HEK293 (cell line): ENCODE measurements around the gene TRPC4AP.

Experiments
- CTCF ChIA-PET: fragments of 350-600 bp; formaldehyde crosslinking; extraction: SDS; loops from one replicate; lab custom pipeline; 2021; ENCODE audit warnings: antibody characterized with exemption; lab: Yijun Ruan, JAX
- POLR2A ChIA-PET: fragments of 300-600 bp; formaldehyde crosslinking; extraction: SDS; loops from one replicate; lab custom pipeline; 2020; ENCODE audit warnings: antibody characterized with exemption, inconsistent platforms; lab: Yijun Ruan, JAX
- H3K27ac ChIP-seq: fragments of 200-500 bp; sonication (Bioruptor generic); 2 replicates; pipeline ENCODE4 v1.5.1; 2014; ENCODE audit warnings: low read depth, low read length, control low read depth, inconsistent platforms; ENCODE audit errors: extremely low read depth
- H3K36me3 ChIP-seq, 2 experiments: fragments of 200-500 bp in 1 of 2; sonication (Bioruptor generic) in 1 of 2; 1 replicate in 1 of 2; 2 replicates in 1 of 2; pipeline ENCODE4 v1.5.1; 2014 to 2017; ENCODE audit warnings: inconsistent platforms in 2 of 2, low read length in 2 of 2; ENCODE audit not compliant: control insufficient read depth in 2 of 2, insufficient read depth in 1 of 2
- H3K4me1 ChIP-seq: fragments of 200-500 bp; sonication (Bioruptor generic); 2 replicates; pipeline ENCODE4 v1.5.1; 2014; ENCODE audit warnings: mild to moderate bottlenecking, low read length, inconsistent platforms; ENCODE audit not compliant: control insufficient read depth, insufficient read depth
- H3K4me3 ChIP-seq: 2 replicates; pipeline ENCODE4 v1.5.1; 2011; ENCODE audit warnings: low read depth, mild to moderate bottlenecking, control low read depth, low read length, moderate library complexity
- H3K9me3 ChIP-seq: fragments of 200-500 bp; sonication (Bioruptor generic); 2 replicates; pipeline ENCODE4 v1.5.1; 2014; ENCODE audit warnings: low read depth, low read length, inconsistent platforms; ENCODE audit not compliant: control insufficient read depth, insufficient read depth
- KLF16 ChIP-seq: fragments of 450-650 bp; formaldehyde crosslinking; IDR thresholded peaks from 2 replicates; pipeline ENCODE4 v1.5.1; 2017; ENCODE audit warnings: missing biosample characterization, missing genetic modification characterization
- KLF9 ChIP-seq: fragments of 450-650 bp; formaldehyde crosslinking; IDR thresholded peaks from 2 replicates; pipeline ENCODE4 v1.5.1; 2016; ENCODE audit warnings: missing biosample characterization, missing genetic modification characterization, low read depth
- PRDM2 ChIP-seq: fragments of 450-650 bp; formaldehyde crosslinking; IDR thresholded peaks from 2 replicates; pipeline ENCODE4 v1.5.1; 2016; ENCODE audit warnings: missing biosample characterization, missing genetic modification characterization, borderline replicate concordance
- TCF7L2 ChIP-seq: IDR thresholded peaks from 2 replicates; pipeline ENCODE4 v1.6.1; 2011; ENCODE audit warnings: low read depth, mild to moderate bottlenecking, inconsistent platforms, low read length, moderate library complexity, borderline replicate concordance
- ZNF138 ChIP-seq: fragments of 450-650 bp; formaldehyde crosslinking; IDR thresholded peaks from 2 replicates; pipeline ENCODE4 v1.5.1; 2016; ENCODE audit warnings: missing biosample characterization, missing genetic modification characterization, borderline replicate concordance
- ZNF140 ChIP-seq: fragments of 450-650 bp; formaldehyde crosslinking; IDR thresholded peaks from 2 replicates; pipeline ENCODE4 v1.5.1; 2016; ENCODE audit warnings: missing biosample characterization, missing genetic modification characterization
- ZNF175 ChIP-seq: fragments of 450-650 bp; formaldehyde crosslinking; IDR thresholded peaks from 2 replicates; pipeline ENCODE4 v1.5.1; 2016; ENCODE audit warnings: missing biosample characterization, missing genetic modification characterization
- ZNF214 ChIP-seq: fragments of 450-650 bp; formaldehyde crosslinking; IDR thresholded peaks from 2 replicates; pipeline ENCODE4 v1.5.1; 2017; ENCODE audit warnings: missing biosample characterization, mild to moderate bottlenecking, missing genetic modification characterization, borderline replicate concordance
- ZNF341 ChIP-seq: fragments of 450-650 bp; formaldehyde crosslinking; IDR thresholded peaks from 2 replicates; pipeline ENCODE4; 2016; ENCODE audit warnings: low read depth, missing biosample characterization, missing genetic modification characterization
- ZNF530 ChIP-seq: fragments of 450-650 bp; formaldehyde crosslinking; IDR thresholded peaks from 2 replicates; pipeline ENCODE4 v1.5.1; 2016; ENCODE audit warnings: low read depth, missing biosample characterization, missing genetic modification characterization
- ZNF600 ChIP-seq: fragments of 450-650 bp; formaldehyde crosslinking; IDR thresholded peaks from 2 replicates; pipeline ENCODE4 v1.5.1; 2016; ENCODE audit warnings: missing biosample characterization, missing genetic modification characterization
- ZNF76 ChIP-seq: fragments of 450-650 bp; formaldehyde crosslinking; IDR thresholded peaks from 2 replicates; pipeline ENCODE4; 2016; ENCODE audit warnings: low read depth, missing biosample characterization, missing genetic modification characterization, borderline replicate concordance
- ZNF785 ChIP-seq: fragments of 450-650 bp; formaldehyde crosslinking; IDR thresholded peaks from 2 replicates; pipeline ENCODE4 v1.5.1; 2016; ENCODE audit warnings: missing biosample characterization, missing genetic modification characterization
- ZSCAN16 ChIP-seq: fragments of 450-650 bp; formaldehyde crosslinking; IDR thresholded peaks from 2 replicates; pipeline ENCODE4 v1.5.1; 2016; ENCODE audit warnings: missing biosample characterization, missing genetic modification characterization
- ZSCAN5A ChIP-seq: fragments of 450-650 bp; formaldehyde crosslinking; IDR thresholded peaks from 2 replicates; pipeline ENCODE4 v1.5.1; 2016; ENCODE audit warnings: missing biosample characterization, missing genetic modification characterization
- TF ChIP-seq, protein P1 (sequence below): fragments of 450-650 bp; formaldehyde crosslinking; IDR thresholded peaks from 2 replicates; pipeline ENCODE4 v1.5.1; 2016; ENCODE audit warnings: missing biosample characterization, missing genetic modification characterization

Gene TRPC4AP

DNA sequence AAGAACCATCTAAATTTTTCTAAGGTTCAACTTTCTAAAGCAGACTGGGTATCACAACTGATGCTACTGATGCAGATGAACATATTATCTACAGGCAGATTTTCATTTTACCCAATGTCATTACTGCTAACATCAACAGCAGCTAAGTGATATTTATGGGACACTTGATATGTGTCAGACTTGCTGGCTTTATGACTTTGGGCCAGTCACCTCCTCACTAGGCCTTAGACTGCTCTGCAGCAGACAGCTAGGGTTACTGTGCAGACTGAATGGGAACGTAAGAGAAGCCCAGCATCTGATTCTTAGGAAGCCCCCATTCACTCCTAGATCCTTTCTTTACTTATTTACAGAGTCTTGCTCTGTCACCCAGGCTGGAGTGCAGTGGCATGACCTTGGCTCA, 70.8 kb downstream of the TRPC4AP start (continued):
- TF ChIP-seq ZSCAN5A (tag by site-specific recombination) (no peak), ZNF530 (tag by site-specific recombination) (no peak), KLF9 (tag by site-specific recombination) (no peak), ZNF785 (tag by site-specific recombination) (no peak), ZSCAN16 (no peak), ZNF76 (tag by site-specific recombination) (no peak), PRDM2 (no peak), TCF7L2 (no peak), ZNF600 (no peak), ZNF175 (no peak), ZNF214 (tag by site-specific recombination) (no peak), ZNF341 (tag by site-specific recombination) (no peak)
- TF ChIP-seq, protein P1, sequence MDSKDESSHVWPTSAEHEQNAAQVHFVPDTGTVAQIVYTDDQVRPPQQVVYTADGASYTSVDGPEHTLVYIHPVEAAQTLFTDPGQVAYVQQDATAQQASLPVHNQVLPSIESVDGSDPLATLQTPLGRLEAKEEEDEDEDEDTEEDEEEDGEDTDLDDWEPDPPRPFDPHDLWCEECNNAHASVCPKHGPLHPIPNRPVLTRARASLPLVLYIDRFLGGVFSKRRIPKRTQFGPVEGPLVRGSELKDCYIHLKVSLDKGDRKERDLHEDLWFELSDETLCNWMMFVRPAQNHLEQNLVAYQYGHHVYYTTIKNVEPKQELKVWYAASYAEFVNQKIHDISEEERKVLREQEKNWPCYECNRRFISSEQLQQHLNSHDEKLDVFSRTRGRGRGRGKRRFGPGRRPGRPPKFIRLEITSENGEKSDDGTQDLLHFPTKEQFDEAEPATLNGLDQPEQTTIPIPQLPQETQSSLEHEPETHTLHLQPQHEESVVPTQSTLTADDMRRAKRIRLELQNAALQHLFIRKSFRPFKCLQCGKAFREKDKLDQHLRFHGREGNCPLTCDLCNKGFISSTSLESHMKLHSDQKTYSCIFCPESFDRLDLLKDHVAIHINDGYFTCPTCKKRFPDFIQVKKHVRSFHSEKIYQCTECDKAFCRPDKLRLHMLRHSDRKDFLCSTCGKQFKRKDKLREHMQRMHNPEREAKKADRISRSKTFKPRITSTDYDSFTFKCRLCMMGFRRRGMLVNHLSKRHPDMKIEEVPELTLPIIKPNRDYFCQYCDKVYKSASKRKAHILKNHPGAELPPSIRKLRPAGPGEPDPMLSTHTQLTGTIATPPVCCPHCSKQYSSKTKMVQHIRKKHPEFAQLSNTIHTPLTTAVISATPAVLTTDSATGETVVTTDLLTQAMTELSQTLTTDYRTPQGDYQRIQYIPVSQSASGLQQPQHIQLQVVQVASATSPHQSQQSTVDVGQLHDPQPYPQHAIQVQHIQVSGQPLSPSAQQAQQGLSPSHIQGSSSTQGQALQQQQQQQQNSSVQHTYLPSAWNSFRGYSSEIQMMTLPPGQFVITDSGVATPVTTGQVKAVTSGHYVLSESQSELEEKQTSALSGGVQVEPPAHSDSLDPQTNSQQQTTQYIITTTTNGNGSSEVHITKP (tag by site-specific recombination): no peak

- ChIA-PET POLR2A (no interaction called here), CTCF (no interaction called here)
- Histone ChIP-seq H3K4me1 (no peaks in the 10 kb centered on the region), H3K27ac (no peak overlapping the region), H3K9me3 (no peaks in the 10 kb centered on the region), H3K4me3 (no peak overlapping the region), H3K36me3 (peaks cover 0 to 76% of the 10 kb centered on the region in 2 experiments; a peak in 2 of 3 replicates)
- TF ChIP-seq ZNF138 (no peak), KLF16 (no peak), ZNF140 (tag by site-specific recombination) (no peak)
Measured at GRCh38 chr20:35021063-35021462, 71.5 kb downstream of the TRPC4AP start.
